ENCODE results near the gene GALNT9. TPM values are rescaled to one million over a fixed set of nuclear protein-coding genes. Genes with fewer than 3 reads are reported as not detected.

The GALNT9 gene
- total RNA-seq, 1 experiment from 2014 or later = 0.54 TPM

GRCh38 chr12:132295101-132295526 is 34.3 kb downstream of the GALNT9 start:
- no peak for TF ChIP-seq CTCF (IDR thresholded peaks at IDR 0.05; ENCODE audit: unreplicated experiment)
- H3K27me3 Mint-ChIP-seq (ENCODE audit: unreplicated experiment) = no peaks in the 10 kb centered on the region
- H3K4me1 Mint-ChIP-seq (ENCODE audit: low read depth, unreplicated experiment) = no peaks in the 10 kb centered on the region
- H3K36me3 Mint-ChIP-seq (ENCODE audit: insufficient read depth, unreplicated experiment) = peaks cover 4% of the 10 kb centered on the region
- BruUV-seq (replicated peaks) = no TSS peak
- intact Hi-C loops (cut with micrococcal nuclease; ENCODE audit: unreplicated experiment) = no loop called here
- no peak overlapping the region for H3K4me3 Mint-ChIP-seq (ENCODE audit: low read depth, unreplicated experiment)
- CTCF ChIA-PET = no interaction called here
- no peak overlapping the region for H3K27ac Mint-ChIP-seq (ENCODE audit: unreplicated experiment)
- no peak for DNase-seq
- peaks cover 3% of the 10 kb centered on the region for H3K9me3 Mint-ChIP-seq (ENCODE audit: low read depth, unreplicated experiment)

- peaks cover 4% of the 10 kb centered on the region for H3K36me3 Mint-ChIP-seq (ENCODE audit: insufficient read depth, unreplicated experiment)
- intact Hi-C loops (cut with micrococcal nuclease; ENCODE audit: unreplicated experiment) = no loop called here
- DNase-seq = no peak
- H3K9me3 Mint-ChIP-seq (ENCODE audit: low read depth, unreplicated experiment) = peaks cover 3% of the 10 kb centered on the region
- no TSS peak for BruUV-seq (replicated peaks)
- peaks cover 2% of the 10 kb centered on the region for H3K4me1 Mint-ChIP-seq (ENCODE audit: low read depth, unreplicated experiment)
- H3K27ac Mint-ChIP-seq (ENCODE audit: unreplicated experiment) = no peak overlapping the region
- CTCF ChIA-PET = interaction anchor here (1.0 kb wide), 1 partner anchor 9 kb away, joined by 3 read pairs; no protein-coding TSS in a partner anchor
- TF ChIP-seq CTCF (IDR thresholded peaks at IDR 0.05; ENCODE audit: unreplicated experiment) = no peak
- no peaks in the 10 kb centered on the region for H3K27me3 Mint-ChIP-seq (ENCODE audit: unreplicated experiment)
- H3K4me3 Mint-ChIP-seq (ENCODE audit: low read depth, unreplicated experiment) = no peak overlapping the region
These were observed 35.0 kb downstream of the GALNT9 start for GRCh38 chr12:132294121-132295034.

- CTCF ChIA-PET = no interaction called here
- H3K4me3 Mint-ChIP-seq (ENCODE audit: low read depth, unreplicated experiment) = no peak overlapping the region
- H3K9me3 Mint-ChIP-seq (ENCODE audit: low read depth, unreplicated experiment) = peaks cover 3% of the 10 kb centered on the region
- H3K4me1 Mint-ChIP-seq (ENCODE audit: low read depth, unreplicated experiment) = peaks cover 8% of the 10 kb centered on the region
- intact Hi-C loops (cut with micrococcal nuclease; ENCODE audit: unreplicated experiment) = no loop called here
- BruUV-seq (replicated peaks) = no TSS peak
- TF ChIP-seq CTCF (IDR thresholded peaks at IDR 0.05; ENCODE audit: unreplicated experiment) = no peak
- H3K36me3 Mint-ChIP-seq (ENCODE audit: insufficient read depth, unreplicated experiment) = peaks cover 4% of the 10 kb centered on the region
- H3K27ac Mint-ChIP-seq (ENCODE audit: unreplicated experiment) = no peak overlapping the region
- H3K27me3 Mint-ChIP-seq (ENCODE audit: unreplicated experiment) = no peaks in the 10 kb centered on the region
- DNase-seq = no peak
These were observed 36.8 kb downstream of the GALNT9 start for GRCh38 chr12:132292328-132293319.

- no peak for DNase-seq
- Mint-ChIP-seq H3K36me3 (ENCODE audit: insufficient read depth, unreplicated experiment) (peaks cover 13% of the 10 kb centered on the region), H3K4me3 (ENCODE audit: low read depth, unreplicated experiment) (no peak overlapping the region), H3K27me3 (ENCODE audit: unreplicated experiment) (no peaks in the 10 kb centered on the region), H3K9me3 (ENCODE audit: low read depth, unreplicated experiment) (peaks cover 3% of the 10 kb centered on the region), H3K4me1 (ENCODE audit: low read depth, unreplicated experiment) (peaks cover 15% of the 10 kb centered on the region), H3K27ac (ENCODE audit: unreplicated experiment) (no peak overlapping the region)
- TF ChIP-seq CTCF (IDR thresholded peaks at IDR 0.05; ENCODE audit: unreplicated experiment) = no peak
- no TSS peak for BruUV-seq (replicated peaks)
- intact Hi-C loops (cut with micrococcal nuclease; ENCODE audit: unreplicated experiment) = no loop called here
- CTCF ChIA-PET = no interaction called here
These were observed 37.8 kb downstream of the GALNT9 start for GRCh38 chr12:132291402-132292175.

Data from Calu3 (cell line).